HepG2 (cell line): ENCODE measurements around the gene PVALB. TPM values are rescaled to one million over a fixed set of nuclear protein-coding genes. Genes with fewer than 3 reads are reported as not detected.

Experiments
- NCOA5 ChIP-seq: sonication (generic); formaldehyde crosslinking; IDR thresholded peaks from 2 replicates; pipeline ENCODE4 v1.4.0; 2020; ENCODE audit warnings: missing genetic modification reagents
- SOX6 ChIP-seq, 2 experiments: fragments of 450-650 bp in 1 of 2; sonication (generic) in 1 of 2; formaldehyde crosslinking in 1 of 2; IDR thresholded peaks; 2 replicates each; pipeline versions ENCODE4 v1.4.0 to v1.6.1; 2017 to 2020; ENCODE audit warnings: antibody characterized with exemption in 1 of 2, mild to moderate bottlenecking in 1 of 2, missing genetic modification reagents in 1 of 2
- TBP ChIP-seq: sonication (generic); formaldehyde crosslinking; IDR thresholded peaks from 2 replicates; pipeline ENCODE4 v1.5.0; 2020; ENCODE audit warnings: missing genetic modification reagents
- ZBTB44 ChIP-seq: sonication (generic); formaldehyde crosslinking; IDR thresholded peaks from 2 replicates; pipeline ENCODE4 v1.4.0; 2020; ENCODE audit warnings: missing genetic modification reagents
- ZNF275 ChIP-seq: sonication (generic); formaldehyde crosslinking; IDR thresholded peaks from 2 replicates; pipeline ENCODE4 v1.8.0; 2022; ENCODE audit warnings: missing genetic modification reagents, mild to moderate bottlenecking, inconsistent platforms, borderline replicate concordance
- ZNF570 ChIP-seq: sonication (generic); formaldehyde crosslinking; IDR thresholded peaks from 2 replicates; pipeline ENCODE4 v1.4.0; 2020; ENCODE audit warnings: mild to moderate bottlenecking, missing genetic modification reagents, borderline replicate concordance
- ZNF577 ChIP-seq: sonication (generic); formaldehyde crosslinking; IDR thresholded peaks from 2 replicates; pipeline ENCODE4 v1.4.0; 2020; ENCODE audit warnings: mild to moderate bottlenecking, low read depth, missing genetic modification reagents, borderline replicate concordance
- ZNF609 ChIP-seq: sonication (generic); formaldehyde crosslinking; IDR thresholded peaks from 2 replicates; pipeline ENCODE4 v1.4.0; 2020; ENCODE audit warnings: mild to moderate bottlenecking, missing genetic modification reagents, borderline replicate concordance
- ZNF691 ChIP-seq: sonication (generic); formaldehyde crosslinking; IDR thresholded peaks from 2 replicates; pipeline ENCODE4 v1.4.0; 2020; ENCODE audit warnings: missing genetic modification reagents, low read depth, mild to moderate bottlenecking, borderline replicate concordance
- ZNF784 ChIP-seq: sonication (generic); formaldehyde crosslinking; IDR thresholded peaks from 2 replicates; pipeline ENCODE4 v1.5.1; 2020; ENCODE audit warnings: missing genetic modification reagents, mild to moderate bottlenecking, borderline replicate concordance
- polyA plus RNA-seq, 8 experiments: library from polyadenylated mRNA; depleted of rRNA in 3 of 8; stranded (reverse) in 7 of 8; unstranded in 1 of 8; fragments of >200 nt; fragmentation: Illumina TruSeq in 4 of 8; extraction: Trizol in 4 of 8; gene quantifications; 2 replicates each; pipeline versions ENCODE4 v1.2.1 to v1.2.3, GENCODE V29; 2011 to 2016; ENCODE audit warnings: low read depth in 4 of 8, missing spikeins in 1 of 8, mixed read lengths in 1 of 8; ENCODE audit not compliant: insufficient read depth in 1 of 8
- total RNA-seq, 5 experiments: library from RNA; depleted of rRNA; stranded (reverse); fragments of >200 nt; fragmentation: Illumina TruSeq; extraction: Trizol; gene quantifications; 2 replicates each; pipeline ENCODE4 v1.2.3, GENCODE V29; 2016; ENCODE audit warnings: low read depth in 1 of 5

PVALB gene
- total and polyA plus RNA-seq, 2 of the 13 experiments (the other 11 are each of a cell fraction or from before 2014, with no cell fraction given) = not detected

GRCh38 chr22:36806835-36807234 is 10.0 kb downstream of the PVALB start (continued):
- TF ChIP-seq ZBTB44 (CRISPR knock-in tag) (no peak), SOX6 (IDR thresholded peaks at IDR 0.05) (no peak), SOX6 (CRISPR knock-in tag; IDR thresholded peaks at IDR 0.05) (no peak), TBP (CRISPR knock-in tag) (no peak), ZNF570 (CRISPR knock-in tag) (no peak), ZNF609 (CRISPR knock-in tag) (no peak), ZNF784 (CRISPR knock-in tag) (no peak), ZNF577 (CRISPR knock-in tag) (no peak), NCOA5 (CRISPR knock-in tag) (no peak), ZNF275 (CRISPR knock-in tag) (no peak), ZNF691 (CRISPR knock-in tag) (no peak)
- TF ChIP-seq, all 625 proteins: peak for 0
